HepG2 (cell line): Measurements from ENCODE around the gene KIAA1328. TPM values are rescaled to one million over a fixed set of nuclear protein-coding genes. Genes with fewer than 3 reads are reported as not detected.

Experiments used
- ARNT ChIP-seq: fragments of 450-650 bp; IDR thresholded peaks from 2 replicates; pipeline ENCODE4 v1.6.1; 2017
- KMT2B ChIP-seq: IDR thresholded peaks from 2 replicates; pipeline ENCODE4 v1.6.1; 2016; ENCODE audit warnings: missing genetic modification reagents, missing compliant biosample characterization
- NCOA5 ChIP-seq: sonication (generic); formaldehyde crosslinking; IDR thresholded peaks from 2 replicates; pipeline ENCODE4 v1.4.0; 2020; ENCODE audit warnings: missing genetic modification reagents
- PRDM10 ChIP-seq: sonication (generic); formaldehyde crosslinking; IDR thresholded peaks from 2 replicates; pipeline ENCODE4 v1.4.0; 2020; ENCODE audit warnings: low read depth, missing genetic modification reagents
- RFX3 ChIP-seq: IDR thresholded peaks from 2 replicates; pipeline ENCODE4 v1.6.1; 2016; ENCODE audit warnings: missing biosample characterization, missing genetic modification reagents
- SKI ChIP-seq: fragments of 450-650 bp; IDR thresholded peaks from one replicate; pipeline ENCODE4 v1.6.1; 2018; ENCODE audit warnings: mild to moderate bottlenecking; ENCODE audit not compliant: partially characterized antibody
- SMAD1 ChIP-seq: sonication (generic); formaldehyde crosslinking; IDR thresholded peaks from 2 replicates; pipeline ENCODE4 v1.4.0; 2020; ENCODE audit warnings: missing genetic modification reagents, low read depth, mild to moderate bottlenecking, borderline replicate concordance
- STAT6 ChIP-seq: sonication (generic); formaldehyde crosslinking; IDR thresholded peaks from 2 replicates; pipeline ENCODE4 v1.4.0; 2020; ENCODE audit warnings: missing genetic modification reagents, mild to moderate bottlenecking, borderline replicate concordance
- TEAD2 ChIP-seq: sonication (generic); formaldehyde crosslinking; IDR thresholded peaks from 2 replicates; pipeline ENCODE4 v1.9.0; 2021; ENCODE audit warnings: missing genetic modification reagents
- ZBTB7B ChIP-seq: sonication (generic); formaldehyde crosslinking; IDR thresholded peaks from 2 replicates; pipeline ENCODE4 v1.4.0; 2020; ENCODE audit warnings: missing genetic modification reagents
- ZNF143 ChIP-seq: sonication (generic); formaldehyde crosslinking; IDR thresholded peaks from 2 replicates; pipeline ENCODE4 v1.4.0; 2020; ENCODE audit warnings: missing genetic modification reagents
- ZNF468 ChIP-seq: sonication (generic); formaldehyde crosslinking; IDR thresholded peaks from 2 replicates; pipeline ENCODE4 v1.8.0; 2022; ENCODE audit warnings: mild to moderate bottlenecking, moderate library complexity, missing genetic modification reagents
- ZNF512 ChIP-seq: sonication (generic); formaldehyde crosslinking; IDR thresholded peaks from 2 replicates; pipeline ENCODE4 v1.4.0; 2020; ENCODE audit warnings: mild to moderate bottlenecking, missing genetic modification reagents
- ZNF614 ChIP-seq: IDR thresholded peaks from 2 replicates; pipeline ENCODE4 v1.6.1; 2018; ENCODE audit warnings: missing biosample characterization, missing genetic modification reagents, inconsistent platforms, borderline replicate concordance
- ZNF616 ChIP-seq: sonication (generic); formaldehyde crosslinking; IDR thresholded peaks from 2 replicates; pipeline ENCODE4 v1.5.0; 2020; ENCODE audit warnings: low read depth, mild to moderate bottlenecking, missing genetic modification reagents
- ZNF644 ChIP-seq: IDR thresholded peaks from 2 replicates; pipeline ENCODE4 v1.6.1; 2016; ENCODE audit warnings: low read depth
- ZNF772 ChIP-seq: sonication (generic); formaldehyde crosslinking; IDR thresholded peaks from 2 replicates; pipeline ENCODE4 v1.5.0; 2020; ENCODE audit warnings: mild to moderate bottlenecking, missing genetic modification reagents
- ZNF891 ChIP-seq: sonication (generic); formaldehyde crosslinking; IDR thresholded peaks from 2 replicates; pipeline ENCODE4 v1.5.0; 2020; ENCODE audit warnings: mild to moderate bottlenecking, missing genetic modification reagents
- ZXDC ChIP-seq: sonication (generic); formaldehyde crosslinking; IDR thresholded peaks from 2 replicates; pipeline ENCODE4 v1.5.0; 2020; ENCODE audit warnings: mild to moderate bottlenecking, missing genetic modification reagents
- polyA plus RNA-seq, 8 experiments: library from polyadenylated mRNA; depleted of rRNA in 3 of 8; stranded (reverse) in 7 of 8; unstranded in 1 of 8; fragments of >200 nt; fragmentation: Illumina TruSeq in 4 of 8; extraction: Trizol in 4 of 8; gene quantifications; 2 replicates each; pipeline versions ENCODE4 v1.2.1 to v1.2.3, GENCODE V29; 2011 to 2016; ENCODE audit warnings: low read depth in 4 of 8, missing spikeins in 1 of 8, mixed read lengths in 1 of 8; ENCODE audit not compliant: insufficient read depth in 1 of 8
- total RNA-seq, 5 experiments: library from RNA; depleted of rRNA; stranded (reverse); fragments of >200 nt; fragmentation: Illumina TruSeq; extraction: Trizol; gene quantifications; 2 replicates each; pipeline ENCODE4 v1.2.3, GENCODE V29; 2016; ENCODE audit warnings: low read depth in 1 of 5

The KIAA1328 gene
- total and polyA plus RNA-seq, 2 of the 13 experiments (the other 11 are each of a cell fraction or from before 2014, with no cell fraction given): 4.1 to 6.0 TPM

- TF ChIP-seq PRDM10 (CRISPR knock-in tag) (peak; percentile 96), SMAD1 (CRISPR knock-in tag) (peak; percentile 89; the same call in 1 of the 2 replicates), ZNF616 (CRISPR knock-in tag) (peak; percentile 99), ZBTB7B (CRISPR knock-in tag) (peak; percentile 99), STAT6 (CRISPR knock-in tag) (peak; percentile 95), KMT2B (peak; percentile 98), SKI (no peak), ZNF772 (CRISPR knock-in tag) (peak; percentile 100), ARNT (no peak), ZNF644 (peak; percentile 97), TEAD2 (CRISPR knock-in tag) (peak; percentile 100), ZNF614 (CRISPR knock-in tag) (peak; percentile 99), ZNF143 (CRISPR knock-in tag) (peak; percentile 77), ZNF468 (CRISPR knock-in tag) (peak; percentile 99), NCOA5 (CRISPR knock-in tag) (peak; percentile 99), RFX3 (CRISPR knock-in tag) (peak; percentile 84), ZXDC (peak; percentile 99), ZNF512 (CRISPR knock-in tag) (no peak), ZNF891 (CRISPR knock-in tag) (peak; percentile 100)
These were observed 441.2 kb downstream of the KIAA1328 start (continued) for GRCh38 chr18:37270038-37270665.
